Measurements from ENCODE around the gene VSTM2A. TPM values are rescaled to one million over a fixed set of nuclear protein-coding genes. Genes with fewer than 3 reads are reported as not detected.

The VSTM2A gene
- total RNA-seq, 1 donor from 2014 or later = 0.98 TPM

GRCh38 chr7:54565432-54565831 is 23.3 kb downstream of the VSTM2A start:
- no peaks in the 10 kb centered on the region for H3K27me3 ChIP-seq
- no peaks in the 10 kb centered on the region for H3K36me3 ChIP-seq
- intact Hi-C loops (cut with DNase I) = no loop called here
- H3K27ac ChIP-seq = no peak overlapping the region
- H3K4me3 ChIP-seq = no peak overlapping the region
- no peaks in the 10 kb centered on the region for H3K4me1 ChIP-seq
- DNase-seq (ENCODE audit: extremely low spot score in 2 of 2) = no peak
- TF ChIP-seq POLR2A (IDR thresholded peaks at IDR 0.05) (no peak), CTCF (IDR thresholded peaks at IDR 0.05) (no peak), POLR2AphosphoS5 (IDR thresholded peaks at IDR 0.05; ENCODE audit: insufficient read depth in 1 of 2, low read depth in 1 of 2) (no peak)
- no peaks in the 10 kb centered on the region for H3K9me3 ChIP-seq

- Histone ChIP-seq H3K4me3 (no peak overlapping the region), H3K27ac (no peak overlapping the region), H3K4me1 (no peaks in the 10 kb centered on the region), H3K36me3 (no peaks in the 10 kb centered on the region), H3K27me3 (no peaks in the 10 kb centered on the region), H3K9me3 (no peaks in the 10 kb centered on the region)
- DNase-seq (ENCODE audit: extremely low spot score in 2 of 2) = no peak
- no peak for TF ChIP-seq POLR2A (IDR thresholded peaks at IDR 0.05)
- TF ChIP-seq CTCF (IDR thresholded peaks at IDR 0.05) = no peak
- no peak for TF ChIP-seq POLR2AphosphoS5 (IDR thresholded peaks at IDR 0.05; ENCODE audit: insufficient read depth in 1 of 2, low read depth in 1 of 2)
- intact Hi-C loops (cut with DNase I) = no loop called here
Measured at GRCh38 chr7:54581511-54581910, 39.3 kb downstream of the VSTM2A start.

DNA sequence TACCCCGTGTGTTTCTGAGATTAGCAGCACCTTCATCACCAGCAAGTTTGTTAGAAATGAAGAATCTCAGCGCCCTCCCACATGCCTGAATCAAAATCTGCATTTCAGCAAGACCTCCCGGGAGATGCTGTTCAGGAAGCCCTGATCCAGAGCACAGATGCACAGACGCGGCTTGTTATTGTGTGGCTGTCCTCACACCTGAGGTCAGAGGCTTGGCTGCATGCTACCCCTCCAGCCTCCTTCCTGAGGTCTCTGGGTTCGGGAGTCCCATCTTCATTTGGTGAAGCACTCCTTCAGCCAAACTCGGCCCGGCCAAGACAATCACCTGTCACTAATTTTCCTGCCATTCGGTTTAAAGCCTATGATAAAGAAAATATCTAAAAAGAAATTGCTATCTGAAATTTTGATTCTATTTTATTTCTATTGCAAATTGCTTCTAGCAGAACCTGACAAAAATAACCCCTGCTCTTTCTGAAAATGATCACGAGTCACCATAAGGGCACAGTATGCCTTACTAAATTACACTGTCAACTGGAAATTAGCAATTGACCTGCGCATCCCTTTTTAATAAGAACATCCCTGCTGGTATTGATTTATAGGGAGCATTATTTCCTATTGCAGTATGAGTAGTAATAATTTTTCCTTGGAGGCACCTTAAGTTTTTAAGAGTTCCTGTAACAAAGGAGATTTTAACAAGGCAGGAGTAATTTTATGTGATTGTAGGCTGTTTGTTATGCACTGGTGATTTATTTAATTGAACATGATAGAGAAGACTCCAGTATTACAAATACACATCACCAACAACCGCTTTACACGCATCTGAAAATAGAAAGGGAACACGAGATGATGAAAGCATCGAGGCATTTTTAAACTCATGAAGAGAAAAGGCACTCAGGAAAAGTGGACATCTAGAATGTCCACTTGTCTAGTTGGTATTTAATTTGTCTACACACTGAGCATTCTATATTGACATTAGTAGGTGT is 49.5 kb downstream of the VSTM2A start:
- Histone ChIP-seq H3K9me3 (no peaks in the 10 kb centered on the region), H3K36me3 (no peaks in the 10 kb centered on the region), H3K27ac (no peak overlapping the region), H3K4me3 (no peak overlapping the region), H3K27me3 (no peaks in the 10 kb centered on the region), H3K4me1 (no peaks in the 10 kb centered on the region)
- intact Hi-C loops (cut with DNase I) = no loop called here
- TF ChIP-seq CTCF (IDR thresholded peaks at IDR 0.05) (no peak), POLR2A (IDR thresholded peaks at IDR 0.05) (no peak), POLR2AphosphoS5 (IDR thresholded peaks at IDR 0.05; ENCODE audit: insufficient read depth in 1 of 2, low read depth in 1 of 2) (no peak)
- no peak for DNase-seq (ENCODE audit: extremely low spot score in 2 of 2)

- no peak overlapping the region for H3K27ac ChIP-seq
- no peaks in the 10 kb centered on the region for H3K9me3 ChIP-seq
- no peak for DNase-seq (ENCODE audit: extremely low spot score in 2 of 2)
- H3K4me3 ChIP-seq = no peak overlapping the region
- no peaks in the 10 kb centered on the region for H3K27me3 ChIP-seq
- intact Hi-C loops (cut with DNase I) = no loop called here
- no peak for TF ChIP-seq POLR2AphosphoS5 (IDR thresholded peaks at IDR 0.05; ENCODE audit: insufficient read depth in 1 of 2, low read depth in 1 of 2)
- no peak for TF ChIP-seq POLR2A (IDR thresholded peaks at IDR 0.05)
- TF ChIP-seq CTCF (IDR thresholded peaks at IDR 0.05) = no peak
- no peaks in the 10 kb centered on the region for H3K36me3 ChIP-seq
- H3K4me1 ChIP-seq = no peaks in the 10 kb centered on the region
Measured at GRCh38 chr7:54596747-54597146, 54.6 kb downstream of the VSTM2A start.

DNA sequence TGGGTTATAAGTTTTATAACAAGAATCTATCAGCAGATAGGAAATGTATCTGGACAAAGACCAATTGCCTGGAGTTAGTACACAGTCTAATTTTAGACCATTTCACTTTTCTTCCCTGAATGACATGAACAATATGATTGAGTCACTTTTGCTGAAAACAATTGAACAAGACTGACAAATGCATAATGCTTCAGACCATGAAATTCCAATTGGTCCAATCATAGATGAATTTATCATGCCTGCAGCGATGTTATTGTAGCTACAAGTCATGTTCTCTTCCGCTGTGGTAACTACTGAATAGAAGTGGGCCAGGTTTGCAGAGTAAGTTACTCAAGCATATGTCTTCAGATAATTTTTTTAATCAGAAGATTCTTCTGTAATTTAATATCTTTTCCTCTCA is 73.4 kb downstream of the VSTM2A start:
- no peak for TF ChIP-seq CTCF (IDR thresholded peaks at IDR 0.05)
- TF ChIP-seq POLR2AphosphoS5 (IDR thresholded peaks at IDR 0.05; ENCODE audit: insufficient read depth in 1 of 2, low read depth in 1 of 2) = no peak
- no peak for TF ChIP-seq POLR2A (IDR thresholded peaks at IDR 0.05)
- Histone ChIP-seq H3K4me1 (no peaks in the 10 kb centered on the region), H3K9me3 (no peaks in the 10 kb centered on the region), H3K4me3 (no peak overlapping the region), H3K27ac (no peak overlapping the region), H3K27me3 (no peaks in the 10 kb centered on the region), H3K36me3 (no peaks in the 10 kb centered on the region)
- intact Hi-C loops (cut with DNase I) = no loop called here
- no peak for DNase-seq (ENCODE audit: extremely low spot score in 2 of 2)

All from vagina (tissue), 2 donors.